ENCODE results near the gene ANK3. TPM values are rescaled to one million over a fixed set of nuclear protein-coding genes. Genes with fewer than 3 reads are reported as not detected.
A peak's percentile ranks its signal among the peaks of the same experiment; 100 is the strongest.

The ANK3 gene
- total and polyA plus RNA-seq, 4 experiments from 2014 or later, result 7.2 to 90.1 (median 55.8) TPM

- no peak overlapping the region for H3K4me3 Mint-ChIP-seq
- H3K36me3 Mint-ChIP-seq, result peaks cover 10 to 19% of the 10 kb centered on the region in 2 donors
- POLR2A ChIA-PET (ENCODE audit: partially characterized antibody), result no interaction called here
- no peaks in the 10 kb centered on the region for H3K27me3 ChIP-seq (ENCODE audit: insufficient read depth, low read length)
- no peak overlapping the region for H3K27ac Mint-ChIP-seq
- CTCF ChIA-PET (ENCODE audit: partially characterized antibody), result interaction anchor here (1.3 kb wide), 1 partner anchor 10 kb away, joined by 4 read pairs; no protein-coding TSS in a partner anchor
- no peaks in the 10 kb centered on the region for H3K9me3 ChIP-seq (ENCODE audit: control insufficient read depth in 1 of 2, low read length in 2 of 2)
- H3K4me1 Mint-ChIP-seq, result no peaks in the 10 kb centered on the region
- H3K36me3 ChIP-seq (ENCODE audit: insufficient read depth, low read length), result no peaks in the 10 kb centered on the region
- no peaks in the 10 kb centered on the region for H3K27me3 Mint-ChIP-seq
- intact Hi-C loops (cut with micrococcal nuclease), result no loop called here
- no peak overlapping the region for H3K27ac ChIP-seq (ENCODE audit: low read depth, low read length)
- no peaks in the 10 kb centered on the region for H3K9me3 Mint-ChIP-seq
- no peak for DNase-seq
- no peak overlapping the region for H3K4me3 ChIP-seq (ENCODE audit: low read length in 2 of 2)
- no peaks in the 10 kb centered on the region for H3K4me1 ChIP-seq (ENCODE audit: insufficient read depth, low read length)
These were observed 344.1 kb downstream of the ANK3 start for GRCh38 chr10:60045571-60045970.

GRCh38 chr10:60044971-60045370 is 344.7 kb downstream of the ANK3 start:
- H3K27me3 Mint-ChIP-seq, result no peaks in the 10 kb centered on the region
- H3K36me3 Mint-ChIP-seq, result peaks cover 10 to 19% of the 10 kb centered on the region in 2 donors
- peak overlapping the region in 1 of 7 donors; percentile 37 for H3K27ac Mint-ChIP-seq
- intact Hi-C loops (cut with micrococcal nuclease), result no loop called here
- H3K36me3 ChIP-seq (ENCODE audit: insufficient read depth, low read length), result no peaks in the 10 kb centered on the region
- ChIA-PET POLR2A (ENCODE audit: partially characterized antibody) (no interaction called here), CTCF (ENCODE audit: partially characterized antibody) (no interaction called here)
- no peaks in the 10 kb centered on the region for H3K27me3 ChIP-seq (ENCODE audit: insufficient read depth, low read length)
- no peak overlapping the region for H3K4me3 ChIP-seq (ENCODE audit: low read length in 2 of 2)
- no peaks in the 10 kb centered on the region for H3K4me1 ChIP-seq (ENCODE audit: insufficient read depth, low read length)
- H3K9me3 Mint-ChIP-seq, result no peaks in the 10 kb centered on the region
- H3K4me3 Mint-ChIP-seq, result no peak overlapping the region
- H3K9me3 ChIP-seq (ENCODE audit: control insufficient read depth in 1 of 2, low read length in 2 of 2), result no peaks in the 10 kb centered on the region
- no peaks in the 10 kb centered on the region for H3K4me1 Mint-ChIP-seq
- H3K27ac ChIP-seq (ENCODE audit: low read depth, low read length), result no peak overlapping the region
- DNase-seq, result no peak

GRCh38 chr10:60044242-60044641 is 345.4 kb downstream of the ANK3 start:
- CTCF ChIA-PET (ENCODE audit: partially characterized antibody), result no interaction called here
- Mint-ChIP-seq H3K27me3 (no peaks in the 10 kb centered on the region), H3K27ac (no peak overlapping the region), H3K4me1 (no peaks in the 10 kb centered on the region), H3K4me3 (no peak overlapping the region), H3K9me3 (no peaks in the 10 kb centered on the region), H3K36me3 (peaks cover 10 to 17% of the 10 kb centered on the region in 2 donors)
- Histone ChIP-seq H3K27me3 (ENCODE audit: insufficient read depth, low read length) (no peaks in the 10 kb centered on the region), H3K9me3 (ENCODE audit: control insufficient read depth in 1 of 2, low read length in 2 of 2) (no peaks in the 10 kb centered on the region), H3K4me3 (ENCODE audit: low read length in 2 of 2) (no peak overlapping the region), H3K4me1 (ENCODE audit: insufficient read depth, low read length) (no peaks in the 10 kb centered on the region), H3K27ac (ENCODE audit: low read depth, low read length) (no peak overlapping the region), H3K36me3 (ENCODE audit: insufficient read depth, low read length) (no peaks in the 10 kb centered on the region)
- intact Hi-C loops (cut with micrococcal nuclease), result no loop called here
- DNase-seq, result no peak
- POLR2A ChIA-PET (ENCODE audit: partially characterized antibody), result no interaction called here

- DNase-seq, result no peak
- Mint-ChIP-seq H3K9me3 (no peaks in the 10 kb centered on the region), H3K4me1 (no peaks in the 10 kb centered on the region), H3K27ac (peak overlapping the region in 1 of 7 donors; percentile 23), H3K36me3 (peaks cover 12 to 21% of the 10 kb centered on the region in 2 donors), H3K4me3 (no peak overlapping the region), H3K27me3 (no peaks in the 10 kb centered on the region)
- no peak overlapping the region for H3K4me3 ChIP-seq (ENCODE audit: low read length in 2 of 2)
- no peaks in the 10 kb centered on the region for H3K27me3 ChIP-seq (ENCODE audit: insufficient read depth, low read length)
- ChIA-PET POLR2A (ENCODE audit: partially characterized antibody) (no interaction called here), CTCF (ENCODE audit: partially characterized antibody) (no interaction called here)
- intact Hi-C loops (cut with micrococcal nuclease), result no loop called here
- H3K4me1 ChIP-seq (ENCODE audit: insufficient read depth, low read length), result no peaks in the 10 kb centered on the region
- no peak overlapping the region for H3K27ac ChIP-seq (ENCODE audit: low read depth, low read length)
- no peaks in the 10 kb centered on the region for H3K36me3 ChIP-seq (ENCODE audit: insufficient read depth, low read length)
- no peaks in the 10 kb centered on the region for H3K9me3 ChIP-seq (ENCODE audit: control insufficient read depth in 1 of 2, low read length in 2 of 2)
These were observed 346.0 kb downstream of the ANK3 start for GRCh38 chr10:60043561-60044241.

- ChIA-PET POLR2A (ENCODE audit: partially characterized antibody) (no interaction called here), CTCF (ENCODE audit: partially characterized antibody) (no interaction called here)
- H3K4me3 Mint-ChIP-seq, result no peak overlapping the region
- no peak overlapping the region for H3K27ac Mint-ChIP-seq
- no peaks in the 10 kb centered on the region for H3K4me1 Mint-ChIP-seq
- Histone ChIP-seq H3K27ac (ENCODE audit: low read depth, low read length) (no peak overlapping the region), H3K27me3 (ENCODE audit: insufficient read depth, low read length) (no peaks in the 10 kb centered on the region), H3K36me3 (ENCODE audit: insufficient read depth, low read length) (no peaks in the 10 kb centered on the region), H3K9me3 (ENCODE audit: control insufficient read depth in 1 of 2, low read length in 2 of 2) (no peaks in the 10 kb centered on the region), H3K4me1 (ENCODE audit: insufficient read depth, low read length) (no peaks in the 10 kb centered on the region), H3K4me3 (ENCODE audit: low read length in 2 of 2) (no peak overlapping the region)
- no peak for DNase-seq
- no peaks in the 10 kb centered on the region for H3K9me3 Mint-ChIP-seq
- no peaks in the 10 kb centered on the region for H3K27me3 Mint-ChIP-seq
- intact Hi-C loops (cut with micrococcal nuclease), result no loop called here
- H3K36me3 Mint-ChIP-seq, result peaks cover 13 to 25% of the 10 kb centered on the region in 2 donors
These were observed 346.8 kb downstream of the ANK3 start for GRCh38 chr10:60042914-60043313.

GRCh38 chr10:60042262-60042661 is 347.4 kb downstream of the ANK3 start:
- H3K36me3 ChIP-seq (ENCODE audit: insufficient read depth, low read length), result no peaks in the 10 kb centered on the region
- ChIA-PET POLR2A (ENCODE audit: partially characterized antibody) (no interaction called here), CTCF (ENCODE audit: partially characterized antibody) (no interaction called here)
- H3K27me3 Mint-ChIP-seq, result no peaks in the 10 kb centered on the region
- H3K4me1 Mint-ChIP-seq, result no peaks in the 10 kb centered on the region
- H3K9me3 Mint-ChIP-seq, result no peaks in the 10 kb centered on the region
- no peak for DNase-seq
- intact Hi-C loops (cut with micrococcal nuclease), result no loop called here
- peaks cover 13 to 28% of the 10 kb centered on the region in 2 donors for H3K36me3 Mint-ChIP-seq
- no peaks in the 10 kb centered on the region for H3K27me3 ChIP-seq (ENCODE audit: insufficient read depth, low read length)
- H3K9me3 ChIP-seq (ENCODE audit: control insufficient read depth in 1 of 2, low read length in 2 of 2), result no peaks in the 10 kb centered on the region
- H3K27ac Mint-ChIP-seq, result no peak overlapping the region
- H3K4me3 Mint-ChIP-seq, result no peak overlapping the region
- H3K4me3 ChIP-seq (ENCODE audit: low read length in 2 of 2), result no peak overlapping the region
- no peaks in the 10 kb centered on the region for H3K4me1 ChIP-seq (ENCODE audit: insufficient read depth, low read length)
- H3K27ac ChIP-seq (ENCODE audit: low read depth, low read length), result no peak overlapping the region

GRCh38 chr10:60041489-60042133 is 348.1 kb downstream of the ANK3 start:
- Mint-ChIP-seq H3K36me3 (peaks cover 13 to 29% of the 10 kb centered on the region in 2 donors), H3K9me3 (no peaks in the 10 kb centered on the region), H3K4me1 (no peaks in the 10 kb centered on the region), H3K4me3 (no peak overlapping the region), H3K27me3 (no peaks in the 10 kb centered on the region), H3K27ac (peak overlapping the region in 1 of 7 donors; percentile 25)
- POLR2A ChIA-PET (ENCODE audit: partially characterized antibody), result no interaction called here
- intact Hi-C loops (cut with micrococcal nuclease), result no loop called here
- Histone ChIP-seq H3K27ac (ENCODE audit: low read depth, low read length) (no peak overlapping the region), H3K36me3 (ENCODE audit: insufficient read depth, low read length) (no peaks in the 10 kb centered on the region), H3K4me1 (ENCODE audit: insufficient read depth, low read length) (no peaks in the 10 kb centered on the region), H3K9me3 (ENCODE audit: control insufficient read depth in 1 of 2, low read length in 2 of 2) (no peaks in the 10 kb centered on the region), H3K27me3 (ENCODE audit: insufficient read depth, low read length) (no peaks in the 10 kb centered on the region), H3K4me3 (ENCODE audit: low read length in 2 of 2) (no peak overlapping the region)
- CTCF ChIA-PET (ENCODE audit: partially characterized antibody), result no interaction called here
- DNase-seq, result no peak
